Measurements from ENCODE around the gene MAST3. TPM values are rescaled to one million over a fixed set of nuclear protein-coding genes. Genes with fewer than 3 reads are reported as not detected.
A peak's percentile ranks its signal among the peaks of the same experiment; 100 is the strongest.
"Not testable (repeated sequence)": the region's sequence is repeated elsewhere in the genome, so short reads cannot be mapped to it uniquely, and the experiment has no call there.

Gene MAST3
- total RNA-seq, 1 donor from 2014 or later = 9.6 TPM

DNA sequence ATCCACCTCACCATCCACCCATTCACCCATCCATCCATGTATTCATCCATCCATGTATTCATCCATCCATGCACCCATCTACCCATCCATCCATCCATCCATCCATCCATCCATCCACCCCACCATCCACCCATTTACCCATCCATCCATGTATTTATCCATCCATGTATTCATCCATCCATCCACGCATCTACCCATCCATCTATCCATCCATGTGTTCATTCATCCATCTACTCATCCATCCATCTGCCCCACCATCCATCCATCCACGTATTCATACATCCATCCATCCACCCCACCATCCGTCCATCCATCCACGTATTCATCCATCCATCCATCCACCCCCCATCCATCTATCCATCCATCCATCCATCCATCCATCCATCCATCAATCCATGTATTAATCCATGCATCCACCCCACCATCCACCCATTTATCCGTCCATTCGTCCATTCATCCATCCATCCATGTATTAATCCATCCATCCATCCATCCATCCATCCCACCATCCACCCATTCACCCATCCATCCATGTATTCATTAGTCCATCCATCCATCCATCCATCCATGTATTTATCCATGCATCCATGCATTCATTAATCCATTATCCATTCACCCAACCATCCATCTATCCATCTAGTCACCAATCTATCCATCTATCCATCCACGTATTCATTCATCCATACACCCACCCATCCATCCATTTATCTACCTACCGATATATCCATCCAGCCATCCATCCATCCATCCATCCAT lies 13.5 kb upstream of the MAST3 start:
- Histone ChIP-seq H3K4me3 (no peak overlapping the region), H3K36me3 (no peaks in the 10 kb centered on the region), H3K27me3 (no peaks in the 10 kb centered on the region), H3K9me3 (no peaks in the 10 kb centered on the region), H3K27ac (no peak overlapping the region), H3K4me1 (no peaks in the 10 kb centered on the region)
- intact Hi-C loops (cut with DNase I) = no loop called here
- no peak for DNase-seq (ENCODE audit: extremely low spot score in 2 of 2)
- TF ChIP-seq POLR2A (IDR thresholded peaks at IDR 0.05) (no peak), POLR2AphosphoS5 (IDR thresholded peaks at IDR 0.05; ENCODE audit: insufficient read depth in 1 of 2, low read depth in 1 of 2) (no peak)
- TF ChIP-seq, protein P1, sequence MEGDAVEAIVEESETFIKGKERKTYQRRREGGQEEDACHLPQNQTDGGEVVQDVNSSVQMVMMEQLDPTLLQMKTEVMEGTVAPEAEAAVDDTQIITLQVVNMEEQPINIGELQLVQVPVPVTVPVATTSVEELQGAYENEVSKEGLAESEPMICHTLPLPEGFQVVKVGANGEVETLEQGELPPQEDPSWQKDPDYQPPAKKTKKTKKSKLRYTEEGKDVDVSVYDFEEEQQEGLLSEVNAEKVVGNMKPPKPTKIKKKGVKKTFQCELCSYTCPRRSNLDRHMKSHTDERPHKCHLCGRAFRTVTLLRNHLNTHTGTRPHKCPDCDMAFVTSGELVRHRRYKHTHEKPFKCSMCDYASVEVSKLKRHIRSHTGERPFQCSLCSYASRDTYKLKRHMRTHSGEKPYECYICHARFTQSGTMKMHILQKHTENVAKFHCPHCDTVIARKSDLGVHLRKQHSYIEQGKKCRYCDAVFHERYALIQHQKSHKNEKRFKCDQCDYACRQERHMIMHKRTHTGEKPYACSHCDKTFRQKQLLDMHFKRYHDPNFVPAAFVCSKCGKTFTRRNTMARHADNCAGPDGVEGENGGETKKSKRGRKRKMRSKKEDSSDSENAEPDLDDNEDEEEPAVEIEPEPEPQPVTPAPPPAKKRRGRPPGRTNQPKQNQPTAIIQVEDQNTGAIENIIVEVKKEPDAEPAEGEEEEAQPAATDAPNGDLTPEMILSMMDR (IDR thresholded peaks at IDR 0.05) = no peak

DNA sequence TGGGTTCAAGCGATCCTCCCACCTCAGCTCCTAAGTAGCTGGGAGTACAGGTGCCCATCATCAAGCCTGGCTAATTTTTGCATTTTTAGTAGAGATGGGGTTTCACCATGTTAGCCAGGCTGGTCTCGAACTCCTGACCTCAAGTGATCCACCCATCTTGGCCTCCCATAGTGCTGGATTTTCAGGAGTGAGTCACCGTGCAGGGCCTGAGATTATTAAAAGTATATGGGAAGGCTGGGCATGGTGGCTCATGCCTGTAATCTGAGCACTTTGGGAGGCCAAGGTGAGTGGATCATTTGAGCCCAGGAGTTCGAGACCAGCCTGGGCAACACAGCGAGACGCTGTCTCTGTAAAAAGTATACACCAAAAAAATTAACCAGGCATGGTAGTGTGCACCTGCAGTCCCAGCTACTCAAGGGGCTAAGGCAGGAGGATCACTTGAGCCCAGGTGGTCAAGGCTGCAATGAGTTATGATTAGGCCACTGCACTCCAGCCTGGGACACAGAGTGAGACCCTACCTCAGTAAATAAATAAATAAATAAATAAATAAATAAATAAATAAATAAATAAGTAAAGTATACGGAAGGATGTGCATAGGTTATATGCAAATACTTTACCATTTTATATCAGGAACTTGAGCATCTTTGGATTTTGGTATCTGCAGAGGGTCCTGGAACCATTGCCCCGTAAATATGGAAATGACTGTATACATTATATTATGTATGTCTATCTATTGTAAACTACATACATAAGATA lies 11.7 kb upstream of the MAST3 start:
- TF ChIP-seq POLR2A (IDR thresholded peaks at IDR 0.05) = no peak
- TF ChIP-seq, protein P1 (IDR thresholded peaks at IDR 0.05) = no peak
- TF ChIP-seq POLR2AphosphoS5 (IDR thresholded peaks at IDR 0.05; ENCODE audit: insufficient read depth in 1 of 2, low read depth in 1 of 2) = no peak
- H3K27me3 ChIP-seq = no peaks in the 10 kb centered on the region
- DNase-seq (ENCODE audit: extremely low spot score in 2 of 2) = no peak
- no peaks in the 10 kb centered on the region for H3K4me1 ChIP-seq
- no peaks in the 10 kb centered on the region for H3K36me3 ChIP-seq
- no peak overlapping the region for H3K4me3 ChIP-seq
- H3K9me3 ChIP-seq = no peaks in the 10 kb centered on the region
- H3K27ac ChIP-seq = no peak overlapping the region
- intact Hi-C loops (cut with DNase I) = no loop called here

DNA sequence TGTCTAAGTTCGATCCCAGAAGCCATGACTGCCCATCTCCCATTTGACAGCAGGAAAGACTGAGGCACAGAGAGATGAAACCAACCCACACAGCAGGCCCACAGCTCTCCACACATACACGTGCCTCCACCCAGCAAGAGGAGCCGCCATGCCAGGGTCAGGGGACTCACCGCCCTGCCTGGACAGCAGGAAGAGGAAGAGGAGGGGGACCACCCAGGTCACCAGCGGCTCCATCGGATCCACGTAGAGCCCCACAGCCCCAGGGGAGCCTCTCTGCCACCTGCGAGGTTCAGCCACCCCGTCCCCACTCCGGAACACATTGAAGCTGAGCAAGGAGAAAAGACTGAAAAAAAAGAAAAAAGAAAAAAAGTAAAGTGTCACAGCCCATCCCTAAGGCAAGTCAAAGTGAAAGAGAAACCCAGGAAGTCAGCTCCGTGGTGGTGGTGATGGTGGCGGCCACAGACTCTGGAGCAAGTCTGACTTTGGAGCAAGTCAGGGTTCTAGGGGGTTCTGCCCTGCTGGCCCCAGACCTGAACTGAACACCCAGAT lies 10.9 kb upstream of the MAST3 start, which contains the start of gene IL12RB1:
IL12RB1 (minus strand) TSS at position 345 of the 549 bp plus-strand sequence; CDS start at position 234, 111 bp downstream.
- Histone ChIP-seq H3K27ac (no peak within 1 kb of the TSS), H3K27me3 (no peaks in the 10 kb centered on the region), H3K36me3 (no peaks in the 10 kb centered on the region), H3K4me1 (no peaks in the 10 kb centered on the region), H3K9me3 (no peaks in the 10 kb centered on the region), H3K4me3 (peak within 1 kb of the TSS; percentile 8 to 24)
- no peak for DNase-seq (ENCODE audit: extremely low spot score in 2 of 2)
- TF ChIP-seq POLR2AphosphoS5 (IDR thresholded peaks at IDR 0.05; ENCODE audit: insufficient read depth in 1 of 2, low read depth in 1 of 2) = no peak
- TF ChIP-seq, protein P1 (IDR thresholded peaks at IDR 0.05) = no peak
- no peak for TF ChIP-seq POLR2A (IDR thresholded peaks at IDR 0.05)
- intact Hi-C loops (cut with DNase I) = no loop called here

DNA sequence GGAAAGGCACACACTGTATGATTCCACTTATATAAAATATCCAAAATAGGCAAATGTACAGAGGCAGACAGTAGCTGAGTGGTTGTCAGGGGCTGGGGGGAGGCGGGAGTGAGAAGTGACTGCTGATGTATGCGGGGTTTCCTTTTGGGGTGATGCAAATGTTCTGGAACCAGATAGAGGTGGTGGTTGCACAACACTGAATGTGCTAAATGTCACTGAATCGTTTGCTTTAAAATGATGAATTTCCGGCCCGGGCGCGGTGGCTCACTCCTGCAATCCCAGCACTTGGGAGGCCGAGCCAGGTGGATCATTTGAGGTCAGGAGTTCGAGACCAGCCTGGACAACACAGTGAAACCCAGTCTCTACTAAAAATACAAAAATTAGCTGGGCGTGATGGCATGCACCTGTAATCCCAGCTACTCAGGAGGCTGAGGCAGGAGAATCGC lies 8.5 kb upstream of the MAST3 start:
- H3K4me3 ChIP-seq; H3K27ac ChIP-seq; intact Hi-C loops (cut with DNase I); H3K36me3 ChIP-seq; H3K4me1 ChIP-seq; H3K27me3 ChIP-seq; H3K9me3 ChIP-seq; DNase-seq (ENCODE audit: extremely low spot score in 2 of 2): not testable (repeated sequence)

DNA sequence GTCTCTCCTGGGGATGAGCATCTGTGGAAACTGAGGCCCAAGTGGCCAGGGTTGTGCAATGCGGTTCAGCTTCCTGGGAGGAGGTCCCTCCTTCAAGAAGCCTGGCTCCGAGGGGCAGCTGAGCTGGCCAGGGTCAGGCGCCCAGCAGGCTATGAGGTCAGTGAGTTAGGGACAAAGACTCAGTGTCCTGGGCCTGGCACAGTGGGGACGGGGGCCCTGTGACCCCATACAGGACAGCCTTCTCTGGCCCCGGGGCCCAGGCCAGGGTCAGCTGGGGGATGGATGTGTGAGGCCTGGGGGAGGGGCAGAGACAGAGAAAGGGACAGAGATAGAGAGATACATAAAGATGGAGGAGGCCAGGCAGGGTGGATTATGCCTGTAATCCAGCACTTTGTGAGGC lies 7.9 kb upstream of the MAST3 start:
- intact Hi-C loops (cut with DNase I) = no loop called here
- H3K4me1 ChIP-seq = no peaks in the 10 kb centered on the region
- H3K36me3 ChIP-seq = no peaks in the 10 kb centered on the region
- H3K27me3 ChIP-seq = no peaks in the 10 kb centered on the region
- H3K9me3 ChIP-seq = no peaks in the 10 kb centered on the region
- no peak overlapping the region for H3K4me3 ChIP-seq
- no peak for DNase-seq (ENCODE audit: extremely low spot score in 2 of 2)
- TF ChIP-seq POLR2AphosphoS5 (IDR thresholded peaks at IDR 0.05; ENCODE audit: insufficient read depth in 1 of 2, low read depth in 1 of 2) (no peak), POLR2A (IDR thresholded peaks at IDR 0.05) (no peak)
- TF ChIP-seq, protein P1 (IDR thresholded peaks at IDR 0.05) = no peak
- peak overlapping the region; percentile 15 for H3K27ac ChIP-seq

Measured in vagina (tissue), 2 donors.